ENCODE data around the gene NDUFS5. TPM values are rescaled to one million over a fixed set of nuclear protein-coding genes. Genes with fewer than 3 reads are reported as not detected.
"Not testable (repeated sequence)": the region's sequence is repeated elsewhere in the genome, so short reads cannot be mapped to it uniquely, and the experiment has no call there.

NDUFS5 gene
- total RNA-seq, 1 experiment from 2014 or later, result 284 TPM

- Histone ChIP-seq H3K36me3 (ENCODE audit: insufficient read depth, low read length, poor library complexity, severe bottlenecking) (peaks cover 76% of the 10 kb centered on the region), H3K27ac (ENCODE audit: low read depth, low read length, poor library complexity, severe bottlenecking) (no peak overlapping the region), H3K27me3 (replicated peaks; ENCODE audit: insufficient read depth, low read depth, low read length, poor library complexity) (no peaks in the 10 kb centered on the region), H3K9me3 (ENCODE audit: low read depth, low read length, poor library complexity, severe bottlenecking) (no peaks in the 10 kb centered on the region), H3K4me1 (ENCODE audit: insufficient read depth, low read length, poor library complexity, severe bottlenecking) (no peaks in the 10 kb centered on the region), H3K4me3 (ENCODE audit: low read depth, low read length, poor library complexity, severe bottlenecking) (no peak overlapping the region)
- ChIA-PET POLR2A (ENCODE audit: low non-redundant PET) (no interaction called here), CTCF (no interaction called here)
- intact Hi-C loops (cut with micrococcal nuclease; ENCODE audit: unreplicated experiment), result no loop called here
- no peak for DNase-seq (ENCODE audit: low spot score)
- BruUV-seq (replicated peaks), result no TSS peak
- no peak for TF ChIP-seq CTCF (conservative IDR thresholded peaks at IDR 0.05; ENCODE audit: low read depth, low read length)
These were observed 19.2 kb upstream of the NDUFS5 start for GRCh38 chr1:39006726-39007645.

GRCh38 chr1:39014956-39015355 lies 11.2 kb upstream of the NDUFS5 start:
- DNase-seq (ENCODE audit: low spot score); CTCF ChIA-PET; BruUV-seq (replicated peaks); POLR2A ChIA-PET (ENCODE audit: low non-redundant PET); H3K4me3 ChIP-seq (ENCODE audit: low read depth, low read length, poor library complexity, severe bottlenecking); H3K9me3 ChIP-seq (ENCODE audit: low read depth, low read length, poor library complexity, severe bottlenecking); H3K4me1 ChIP-seq (ENCODE audit: insufficient read depth, low read length, poor library complexity, severe bottlenecking); intact Hi-C loops (cut with micrococcal nuclease; ENCODE audit: unreplicated experiment); H3K27ac ChIP-seq (ENCODE audit: low read depth, low read length, poor library complexity, severe bottlenecking); H3K36me3 ChIP-seq (ENCODE audit: insufficient read depth, low read length, poor library complexity, severe bottlenecking); H3K27me3 ChIP-seq (replicated peaks; ENCODE audit: insufficient read depth, low read depth, low read length, poor library complexity): not testable (repeated sequence)

- no peak for DNase-seq (ENCODE audit: low spot score)
- intact Hi-C loops (cut with micrococcal nuclease; ENCODE audit: unreplicated experiment), result no loop called here
- TF ChIP-seq CTCF (conservative IDR thresholded peaks at IDR 0.05; ENCODE audit: low read depth, low read length), result no peak
- BruUV-seq (replicated peaks), result no TSS peak
- ChIA-PET POLR2A (ENCODE audit: low non-redundant PET) (no interaction called here), CTCF (no interaction called here)
- Histone ChIP-seq H3K4me1 (ENCODE audit: insufficient read depth, low read length, poor library complexity, severe bottlenecking) (no peaks in the 10 kb centered on the region), H3K27ac (ENCODE audit: low read depth, low read length, poor library complexity, severe bottlenecking) (no peak overlapping the region), H3K36me3 (ENCODE audit: insufficient read depth, low read length, poor library complexity, severe bottlenecking) (no peaks in the 10 kb centered on the region), H3K27me3 (replicated peaks; ENCODE audit: insufficient read depth, low read depth, low read length, poor library complexity) (no peaks in the 10 kb centered on the region), H3K9me3 (ENCODE audit: low read depth, low read length, poor library complexity, severe bottlenecking) (no peaks in the 10 kb centered on the region), H3K4me3 (ENCODE audit: low read depth, low read length, poor library complexity, severe bottlenecking) (no peak overlapping the region)
These were observed 9.5 kb upstream of the NDUFS5 start for GRCh38 chr1:39016604-39017171.

GRCh38 chr1:39017266-39017665 lies 8.9 kb upstream of the NDUFS5 start:
- ChIA-PET POLR2A (ENCODE audit: low non-redundant PET) (no interaction called here), CTCF (no interaction called here)
- Histone ChIP-seq H3K27me3 (replicated peaks; ENCODE audit: insufficient read depth, low read depth, low read length, poor library complexity) (no peaks in the 10 kb centered on the region), H3K4me3 (ENCODE audit: low read depth, low read length, poor library complexity, severe bottlenecking) (no peak overlapping the region), H3K27ac (ENCODE audit: low read depth, low read length, poor library complexity, severe bottlenecking) (no peak overlapping the region), H3K4me1 (ENCODE audit: insufficient read depth, low read length, poor library complexity, severe bottlenecking) (no peaks in the 10 kb centered on the region), H3K9me3 (ENCODE audit: low read depth, low read length, poor library complexity, severe bottlenecking) (no peaks in the 10 kb centered on the region), H3K36me3 (ENCODE audit: insufficient read depth, low read length, poor library complexity, severe bottlenecking) (no peaks in the 10 kb centered on the region)
- TF ChIP-seq EZH2 (IDR thresholded peaks at IDR 0.05; ENCODE audit: borderline replicate concordance, low read depth, low read length, poor library complexity, severe bottlenecking) (no peak), CTCF (conservative IDR thresholded peaks at IDR 0.05; ENCODE audit: low read depth, low read length) (no peak)
- BruUV-seq (replicated peaks), result no TSS peak
- intact Hi-C loops (cut with micrococcal nuclease; ENCODE audit: unreplicated experiment), result no loop called here
- no peak for DNase-seq (ENCODE audit: low spot score)

- intact Hi-C loops (cut with micrococcal nuclease; ENCODE audit: unreplicated experiment); H3K4me3 ChIP-seq (ENCODE audit: low read depth, low read length, poor library complexity, severe bottlenecking); H3K4me1 ChIP-seq (ENCODE audit: insufficient read depth, low read length, poor library complexity, severe bottlenecking); BruUV-seq (replicated peaks); POLR2A ChIA-PET (ENCODE audit: low non-redundant PET); H3K9me3 ChIP-seq (ENCODE audit: low read depth, low read length, poor library complexity, severe bottlenecking); CTCF ChIA-PET; H3K36me3 ChIP-seq (ENCODE audit: insufficient read depth, low read length, poor library complexity, severe bottlenecking); H3K27ac ChIP-seq (ENCODE audit: low read depth, low read length, poor library complexity, severe bottlenecking); DNase-seq (ENCODE audit: low spot score); H3K27me3 ChIP-seq (replicated peaks; ENCODE audit: insufficient read depth, low read depth, low read length, poor library complexity): not testable (repeated sequence)
These were observed 5.7 kb upstream of the NDUFS5 start for GRCh38 chr1:39020494-39020893.
